Endothelial cell (in vitro differentiated cells): Measurements from ENCODE around the gene CARMIL1. TPM values are rescaled to one million over a fixed set of nuclear protein-coding genes. Genes with fewer than 3 reads are reported as not detected.

Source experiments
- DNase-seq: peaks from one replicate; pipeline ENCODE4 v3.0.0; 2021; ENCODE audit warnings: low spot score
- H3K27ac Mint-ChIP-seq: one replicate; pipeline ENCODE4 v1.8.0; 2021; ENCODE audit warnings: mixed read lengths, inconsistent platforms; ENCODE audit not compliant: unreplicated experiment
- H3K27me3 Mint-ChIP-seq: one replicate; pipeline ENCODE4 v1.8.0; 2021; ENCODE audit warnings: mild to moderate bottlenecking, moderate library complexity, mixed read lengths, inconsistent platforms; ENCODE audit not compliant: unreplicated experiment
- H3K36me3 Mint-ChIP-seq: one replicate; pipeline ENCODE4 v1.8.0; 2021; ENCODE audit warnings: mild to moderate bottlenecking, low read depth, mixed read lengths, inconsistent platforms; ENCODE audit not compliant: unreplicated experiment
- H3K4me1 Mint-ChIP-seq: one replicate; pipeline ENCODE4 v1.8.0; 2021; ENCODE audit warnings: mild to moderate bottlenecking, mixed read lengths, inconsistent platforms; ENCODE audit not compliant: unreplicated experiment
- H3K4me3 Mint-ChIP-seq: one replicate; pipeline ENCODE4 v1.8.0; 2021; ENCODE audit warnings: mild to moderate bottlenecking, mixed read lengths, inconsistent platforms; ENCODE audit not compliant: unreplicated experiment
- H3K9me3 Mint-ChIP-seq: one replicate; pipeline ENCODE4 v1.8.0; 2021; ENCODE audit warnings: mixed read lengths, inconsistent platforms; ENCODE audit not compliant: unreplicated experiment
- CTCF ChIP-seq: fragments of 200-600 bp; sonication (generic); IDR thresholded peaks from one replicate; pipeline ENCODE4 v1.5.0; 2021; ENCODE audit warnings: antibody characterized with exemption; ENCODE audit not compliant: unreplicated experiment
- total RNA-seq: library from RNA; stranded (reverse); fragmentation: NEBNext Ultra II Directional; extraction: Animal tissue kit (Norgen Biotek cat#: 25700); gene quantifications from one replicate; pipeline ENCODE4 v1.2.1, GENCODE V29; 2021; ENCODE audit not compliant: unreplicated experiment

The CARMIL1 gene
- total RNA-seq, 1 donor from 2014 or later = 32.5 TPM

GRCh38 chr6:25485821-25486534, 206.8 kb downstream of the CARMIL1 start:
- no peak overlapping the region for H3K4me3 Mint-ChIP-seq
- H3K4me1 Mint-ChIP-seq = peaks cover 6% of the 10 kb centered on the region
- DNase-seq = no peak
- H3K9me3 Mint-ChIP-seq = no peaks in the 10 kb centered on the region
- TF ChIP-seq CTCF = no peak
- H3K27me3 Mint-ChIP-seq = peaks cover 4% of the 10 kb centered on the region
- H3K27ac Mint-ChIP-seq = no peak overlapping the region
- H3K36me3 Mint-ChIP-seq = peaks cover 4% of the 10 kb centered on the region

- Mint-ChIP-seq H3K36me3 (peaks cover 4% of the 10 kb centered on the region), H3K9me3 (no peaks in the 10 kb centered on the region), H3K4me1 (peaks cover 6% of the 10 kb centered on the region), H3K27me3 (peaks cover 4% of the 10 kb centered on the region), H3K4me3 (no peak overlapping the region), H3K27ac (no peak overlapping the region)
- DNase-seq = no peak
- no peak for TF ChIP-seq CTCF
Measured at GRCh38 chr6:25486550-25486949, 207.4 kb downstream of the CARMIL1 start.

- TF ChIP-seq CTCF = no peak
- H3K4me3 Mint-ChIP-seq = no peak overlapping the region
- H3K27me3 Mint-ChIP-seq = peaks cover 4% of the 10 kb centered on the region
- H3K36me3 Mint-ChIP-seq = peaks cover 4% of the 10 kb centered on the region
- no peak for DNase-seq
- no peak overlapping the region for H3K27ac Mint-ChIP-seq
- peaks cover 6% of the 10 kb centered on the region for H3K4me1 Mint-ChIP-seq
- no peaks in the 10 kb centered on the region for H3K9me3 Mint-ChIP-seq
Measured at GRCh38 chr6:25487012-25487411, 207.8 kb downstream of the CARMIL1 start.

- no peak overlapping the region for H3K27ac Mint-ChIP-seq
- H3K36me3 Mint-ChIP-seq = peaks cover 4% of the 10 kb centered on the region
- peaks cover 4% of the 10 kb centered on the region for H3K27me3 Mint-ChIP-seq
- DNase-seq = no peak
- no peak for TF ChIP-seq CTCF
- H3K9me3 Mint-ChIP-seq = no peaks in the 10 kb centered on the region
- H3K4me3 Mint-ChIP-seq = no peak overlapping the region
- peaks cover 6% of the 10 kb centered on the region for H3K4me1 Mint-ChIP-seq
Measured at GRCh38 chr6:25488156-25488555, 209.0 kb downstream of the CARMIL1 start.

- H3K27ac Mint-ChIP-seq = no peak overlapping the region
- H3K4me1 Mint-ChIP-seq = peaks cover 6% of the 10 kb centered on the region
- no peaks in the 10 kb centered on the region for H3K27me3 Mint-ChIP-seq
- DNase-seq = no peak
- no peak overlapping the region for H3K4me3 Mint-ChIP-seq
- no peak for TF ChIP-seq CTCF
- H3K9me3 Mint-ChIP-seq = no peaks in the 10 kb centered on the region
- H3K36me3 Mint-ChIP-seq = no peaks in the 10 kb centered on the region
Measured at GRCh38 chr6:25489399-25489798, 210.2 kb downstream of the CARMIL1 start.
